ENCODE measurements around the gene ADPRH.
"Not testable (repeated sequence)": the region's sequence is repeated elsewhere in the genome, so short reads cannot be mapped to it uniquely, and the experiment has no call there.

ADPRH gene

GRCh38 chr3:119579366-119580066 is at the start of gene ADPRH:
Gene ADPRH (plus strand): TSS chr3:119579492. CDS start chr3:119582170, 2,678 bp downstream.
- DNase-seq: peak; percentile 57

- no peak for DNase-seq
Measured at GRCh38 chr3:119529883-119530282, 49.4 kb upstream of the ADPRH start.

GRCh38 chr3:119530456-119530855 is 48.8 kb upstream of the ADPRH start:
- no peak for DNase-seq

GRCh38 chr3:119531151-119531550 is 48.1 kb upstream of the ADPRH start:
- no peak for DNase-seq

- DNase-seq: no peak
Measured at GRCh38 chr3:119534296-119534695, 45.0 kb upstream of the ADPRH start.

- DNase-seq: no peak
Measured at GRCh38 chr3:119536757-119537156, 42.5 kb upstream of the ADPRH start.

- DNase-seq: no peak
Measured at GRCh38 chr3:119538772-119539171, 40.5 kb upstream of the ADPRH start.

- no peak for DNase-seq
Measured at GRCh38 chr3:119541547-119541946, 37.7 kb upstream of the ADPRH start.

- DNase-seq: no peak
Measured at GRCh38 chr3:119542168-119542767, 37.0 kb upstream of the ADPRH start.

GRCh38 chr3:119543147-119543546 is 36.1 kb upstream of the ADPRH start:
- no peak for DNase-seq

GRCh38 chr3:119547227-119547626 is 32.1 kb upstream of the ADPRH start:
- DNase-seq: no peak

- DNase-seq: no peak
Measured at GRCh38 chr3:119548341-119548740, 31.0 kb upstream of the ADPRH start.

GRCh38 chr3:119550192-119550910 is 28.9 kb upstream of the ADPRH start:
- no peak for DNase-seq

- DNase-seq: no peak
Measured at GRCh38 chr3:119551598-119551997, 27.7 kb upstream of the ADPRH start.

GRCh38 chr3:119552928-119553327 is 26.4 kb upstream of the ADPRH start:
- not testable (repeated sequence) for DNase-seq

- no peak for DNase-seq
Measured at GRCh38 chr3:119553823-119554415, 25.4 kb upstream of the ADPRH start.

- peak; percentile 13 for DNase-seq
Measured at GRCh38 chr3:119555309-119555735, 24.0 kb upstream of the ADPRH start.

GRCh38 chr3:119555929-119556328 is 23.4 kb upstream of the ADPRH start:
- DNase-seq: no peak

- no peak for DNase-seq
Measured at GRCh38 chr3:119557192-119557876, 22.0 kb upstream of the ADPRH start.

- no peak for DNase-seq
Measured at GRCh38 chr3:119557877-119558269, 21.4 kb upstream of the ADPRH start.

GRCh38 chr3:119558626-119559317 is 20.5 kb upstream of the ADPRH start:
- DNase-seq: no peak

GRCh38 chr3:119559441-119559963 is 19.8 kb upstream of the ADPRH start, which contains the start of gene CD80:
Gene CD80 (minus strand): TSS chr3:119559614. CDS start chr3:119557728, 1,886 bp downstream.
- peak; percentile 69 for DNase-seq
